Left colon (tissue), 2 donors: ENCODE data around the gene RPL13. TPM values are rescaled to one million over a fixed set of nuclear protein-coding genes. Genes with fewer than 3 reads are reported as not detected.
A peak's percentile ranks its signal among the peaks of the same experiment; 100 is the strongest.

Experiments used
- ATAC-seq: fragments of 200-7000 bp; cut with Tn5 transposase; one replicate; pipeline ENCODE4 v1.9.1; 2020; ENCODE audit warnings: mild to moderate bottlenecking, moderate library complexity
- DNase-seq, 2 donors: peaks; one replicate each; pipeline ENCODE4 v3.0.0-alpha.2; 2020
- intact Hi-C, 2 donors: fragments of 100-400 bp; cut with DNase I in 1 of 2; cut with micrococcal nuclease in 1 of 2; formaldehyde crosslinking; loops; one replicate each; pipeline versions ENCODE4 v1.11.2 to v1.14.0; 2022; cut with DNase I, micrococcal nuclease
- total RNA-seq, 2 donors: library from RNA; stranded (reverse); fragmentation: NEBNext Ultra II Directional; extraction: Animal tissue kit (Norgen Biotek cat#: 25700); gene quantifications; one replicate each; pipeline ENCODE4 v1.2.1, GENCODE V29; 2021
- donor health status: DM: no; HTN: no; CAD: no.
- donor health status: DM: yes; HTN: yes; CAD: no.

RPL13 gene
- total RNA-seq, 2 donors from 2014 or later = 1,613 to 1,684 TPM

DNA sequence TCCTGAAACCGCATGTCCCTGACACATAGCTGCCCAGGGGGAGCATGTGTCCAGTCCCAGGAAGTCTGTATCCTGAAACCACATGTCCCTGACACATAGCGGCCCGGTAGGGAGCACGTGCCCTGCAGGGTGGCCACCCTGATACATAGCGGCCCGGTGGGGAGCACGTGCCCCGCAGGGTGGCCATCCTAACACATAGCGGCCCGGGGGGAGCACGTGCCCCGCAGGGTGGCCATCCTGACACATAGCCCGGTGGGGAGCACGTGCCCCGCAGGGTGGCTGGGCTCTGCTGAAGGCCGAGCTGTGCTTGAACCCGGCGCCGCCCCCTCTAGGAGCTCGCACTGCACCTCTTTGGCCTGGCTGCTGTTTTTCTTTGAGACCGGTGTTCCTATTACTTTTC, 18.7 kb upstream of the RPL13 start:
- no peak for DNase-seq
- no peak for ATAC-seq

DNA sequence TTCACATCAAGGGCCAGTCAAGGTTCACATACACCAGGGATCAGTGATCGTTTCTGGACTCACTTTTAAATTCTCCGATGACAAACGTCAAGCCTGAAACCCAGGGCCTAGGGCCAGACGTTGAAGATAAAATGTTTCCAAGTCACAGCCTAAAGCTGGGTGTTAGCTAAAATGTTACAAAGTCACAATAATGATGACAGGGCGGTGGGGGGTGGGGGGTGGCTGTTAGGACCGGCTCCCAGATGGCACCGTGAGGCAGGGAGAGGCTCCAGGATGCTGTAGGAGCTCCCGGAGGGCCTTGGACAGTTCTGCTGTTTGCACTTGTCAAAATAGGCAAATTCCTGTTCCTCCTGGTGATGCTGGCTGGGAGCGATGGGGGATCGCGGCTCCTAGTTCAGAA, 16.4 kb upstream of the RPL13 start:
- intact Hi-C loops = no loop called here
- DNase-seq = no peak
- no peak for ATAC-seq

More for the DNA sequence above, 18.7 kb upstream of the RPL13 start:
- intact Hi-C loops = no loop called here

- intact Hi-C loops = no loop called here
- DNase-seq (no peak), ATAC-seq (no peak)
Observed at GRCh38 chr16:89544713-89545043, 15.8 kb upstream of the RPL13 start.

DNA sequence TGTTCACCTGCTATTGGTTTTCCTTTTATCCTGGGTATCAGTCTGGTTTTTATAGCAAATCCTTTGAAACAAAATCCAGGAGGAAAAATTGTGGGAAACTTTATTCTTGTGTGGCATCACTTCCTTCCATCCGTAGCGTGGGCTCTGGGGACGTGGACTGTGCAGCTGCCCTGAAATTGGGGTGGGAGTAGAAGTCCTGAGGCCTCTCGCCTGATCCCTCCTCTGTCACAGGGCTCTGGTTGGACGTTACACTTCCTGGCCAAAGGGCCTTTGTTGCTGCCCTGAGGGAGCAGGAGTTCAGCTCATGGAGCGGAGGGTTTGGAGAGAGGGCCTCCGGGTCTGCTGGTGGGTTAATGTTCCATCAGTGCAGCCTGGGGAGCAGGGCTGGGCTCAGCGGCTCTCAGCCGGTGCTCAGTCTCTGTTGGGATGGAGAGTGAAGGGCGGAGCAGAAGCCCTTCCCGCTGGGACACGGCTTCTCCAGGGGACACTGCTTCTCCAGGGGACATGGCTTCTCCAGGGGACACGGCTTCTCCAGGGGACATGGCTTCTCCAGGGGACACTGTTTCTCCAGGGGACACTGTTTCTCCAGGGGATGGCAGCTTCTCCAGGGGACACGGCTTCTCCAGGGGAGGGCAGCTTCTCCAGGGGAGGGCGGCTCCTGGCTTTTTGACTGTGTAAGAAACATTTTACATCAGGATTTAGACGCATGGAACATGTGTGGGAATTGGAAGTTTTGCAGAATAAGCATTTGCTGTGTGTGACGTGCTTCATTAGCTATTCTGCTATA, 15.2 kb upstream of the RPL13 start:
- intact Hi-C loops = no loop called here
- ATAC-seq (peak; percentile 35), DNase-seq (no peak)

GRCh38 chr16:89545831-89546574, 14.5 kb upstream of the RPL13 start:
- peak; percentile 78 to 82 for DNase-seq

GRCh38 chr16:89546781-89547180, 13.7 kb upstream of the RPL13 start:
- no peak for ATAC-seq
- no peak for DNase-seq
- intact Hi-C loops = no loop called here

More at GRCh38 chr16:89545831-89546574, 14.5 kb upstream of the RPL13 start:
- intact Hi-C loops = no loop called here
- peak; percentile 97 for ATAC-seq

GRCh38 chr16:89547291-89547690, 13.2 kb upstream of the RPL13 start:
- intact Hi-C loops = no loop called here
- ATAC-seq = no peak

GRCh38 chr16:89547860-89548259, 12.6 kb upstream of the RPL13 start:
- intact Hi-C loops = no loop called here
- no peak for ATAC-seq

More at GRCh38 chr16:89547291-89547690, 13.2 kb upstream of the RPL13 start:
- no peak for DNase-seq

GRCh38 chr16:89548344-89549006, 12.0 kb upstream of the RPL13 start:
- ATAC-seq (no peak), DNase-seq (no peak)
- intact Hi-C loops = no loop called here

More at GRCh38 chr16:89547860-89548259, 12.6 kb upstream of the RPL13 start:
- no peak for DNase-seq

- ATAC-seq (no peak), DNase-seq (no peak)
- intact Hi-C loops = no loop called here
Observed at GRCh38 chr16:89549007-89549700, 11.3 kb upstream of the RPL13 start.

GRCh38 chr16:89550421-89551007, 10.0 kb upstream of the RPL13 start:
- intact Hi-C loops = no loop called here
- ATAC-seq (no peak), DNase-seq (no peak)

DNA sequence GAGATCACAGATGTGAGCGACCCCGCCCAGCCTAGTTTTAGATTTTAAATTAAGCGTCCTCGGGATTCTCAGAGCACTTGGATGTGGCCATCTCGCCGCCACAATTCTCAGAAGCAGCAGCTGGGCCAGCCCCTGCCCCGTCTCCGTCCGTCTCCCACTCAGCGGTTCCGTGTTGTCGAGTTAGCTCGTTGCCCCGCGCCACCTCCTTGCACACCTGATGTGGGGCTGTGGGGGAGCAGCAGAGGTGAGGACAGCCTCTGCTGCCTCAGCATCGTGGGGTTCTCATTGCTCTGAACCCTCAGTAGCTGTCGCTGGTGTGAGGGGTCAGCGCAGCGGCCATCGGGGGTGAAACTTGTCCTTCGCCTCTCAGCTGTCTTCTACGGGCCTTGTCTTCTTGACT, 8.2 kb upstream of the RPL13 start:
- intact Hi-C loops = no loop called here

GRCh38 chr16:89552913-89553312, 7.6 kb upstream of the RPL13 start:
- intact Hi-C loops = no loop called here

More for the DNA sequence above, 8.2 kb upstream of the RPL13 start:
- no peak for ATAC-seq
- no peak for DNase-seq

GRCh38 chr16:89553733-89554132, 6.7 kb upstream of the RPL13 start:
- ATAC-seq = no peak
- DNase-seq = peak in 1 of 2 donors; percentile 8
- intact Hi-C loops = no loop called here

More at GRCh38 chr16:89552913-89553312, 7.6 kb upstream of the RPL13 start:
- ATAC-seq (no peak), DNase-seq (no peak)

DNA sequence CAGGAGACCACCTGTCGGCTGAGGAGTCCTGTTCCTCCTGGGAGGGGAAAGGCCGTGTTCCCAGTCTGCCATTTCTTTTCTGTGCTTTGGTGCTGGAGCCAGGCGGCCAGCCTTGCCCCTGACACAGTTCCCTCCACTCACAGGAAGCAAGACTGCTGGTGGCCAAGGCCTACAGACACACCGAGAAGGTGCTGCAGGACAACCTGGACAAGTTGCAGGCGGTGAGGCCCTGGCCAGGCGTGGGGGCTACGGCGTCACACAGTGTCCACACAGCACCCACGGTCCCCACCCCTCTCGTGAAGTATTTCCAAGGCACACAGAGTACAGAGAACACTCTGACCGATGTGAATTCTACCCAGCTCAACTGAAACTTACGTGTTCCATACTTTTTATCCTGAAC, 6.1 kb upstream of the RPL13 start:
- no peak for DNase-seq
- intact Hi-C loops = no loop called here
- ATAC-seq = no peak

DNA sequence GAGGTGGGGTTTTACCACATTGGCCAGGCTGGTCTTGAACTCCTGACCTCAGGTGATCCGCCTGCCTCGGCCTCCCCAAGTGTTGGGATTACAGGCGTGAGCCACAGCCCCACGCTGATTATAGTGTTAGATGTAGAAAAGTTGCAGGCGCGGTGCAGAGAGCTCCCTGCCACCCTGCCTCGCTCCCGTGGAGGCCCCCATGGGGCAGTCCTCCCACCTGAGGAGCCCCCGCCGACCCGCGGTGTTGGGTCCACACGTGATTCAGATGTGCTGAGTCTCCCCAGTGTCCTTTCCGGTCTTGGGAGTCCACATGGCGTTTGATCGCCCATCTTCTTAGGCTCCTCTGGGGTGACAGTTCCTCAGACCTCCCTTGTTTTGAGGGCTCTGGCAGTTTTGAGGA, 5.2 kb upstream of the RPL13 start:
- no peak for DNase-seq
- no peak for ATAC-seq
- intact Hi-C loops = no loop called here

DNA sequence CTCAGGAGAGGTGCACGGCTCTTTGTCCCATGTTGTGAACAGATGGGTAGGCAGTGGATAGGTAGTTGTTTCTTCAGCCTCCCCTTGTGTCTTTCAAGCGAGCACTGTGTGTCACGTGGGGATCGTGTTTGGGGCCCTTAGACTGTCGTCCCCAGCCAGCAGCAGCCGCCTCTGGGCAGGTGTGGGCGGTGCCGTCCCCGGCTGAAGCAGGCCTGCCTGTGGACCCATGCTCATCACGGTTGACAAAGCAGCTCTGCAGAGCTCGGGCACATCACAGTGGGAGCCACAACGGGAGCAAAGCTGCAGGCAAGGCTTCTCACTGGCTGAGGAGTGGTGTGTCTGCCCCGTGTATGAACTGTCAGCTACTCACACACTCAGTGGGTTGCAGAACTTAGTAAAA, 4.7 kb upstream of the RPL13 start:
- no peak for ATAC-seq
- intact Hi-C loops = no loop called here
- DNase-seq = no peak

- intact Hi-C loops = no loop called here
- peak; percentile 38 for ATAC-seq
- peak; percentile 73 to 94 for DNase-seq
Observed at GRCh38 chr16:89556750-89557689, 3.5 kb upstream of the RPL13 start.
